ENCODE data around the gene WFDC1.

The WFDC1 gene

DNA sequence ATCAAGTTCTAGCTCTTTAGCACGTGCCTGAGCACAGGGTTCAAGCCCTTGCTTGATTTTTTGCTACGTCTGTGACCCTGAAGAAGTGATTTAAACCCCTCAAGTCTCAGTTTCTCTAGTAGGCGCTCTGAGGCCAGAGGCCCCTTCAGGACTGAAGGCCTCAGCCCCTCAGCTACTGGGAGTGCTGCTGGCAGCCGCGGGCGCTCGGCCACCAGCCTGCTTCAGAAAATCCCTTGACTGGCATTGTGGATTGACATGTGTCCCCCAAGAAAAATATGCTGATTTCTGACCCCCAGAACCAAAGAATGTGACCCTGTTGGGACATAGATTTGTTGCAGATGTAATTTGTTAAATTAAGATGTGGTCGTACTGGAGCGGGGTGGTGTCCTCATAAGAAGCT is 20.2 kb upstream of the WFDC1 start:
- H3K4me1 ChIP-seq (ENCODE audit: control insufficient read depth, insufficient read depth, low read length) = no peaks in the 10 kb centered on the region

DNA sequence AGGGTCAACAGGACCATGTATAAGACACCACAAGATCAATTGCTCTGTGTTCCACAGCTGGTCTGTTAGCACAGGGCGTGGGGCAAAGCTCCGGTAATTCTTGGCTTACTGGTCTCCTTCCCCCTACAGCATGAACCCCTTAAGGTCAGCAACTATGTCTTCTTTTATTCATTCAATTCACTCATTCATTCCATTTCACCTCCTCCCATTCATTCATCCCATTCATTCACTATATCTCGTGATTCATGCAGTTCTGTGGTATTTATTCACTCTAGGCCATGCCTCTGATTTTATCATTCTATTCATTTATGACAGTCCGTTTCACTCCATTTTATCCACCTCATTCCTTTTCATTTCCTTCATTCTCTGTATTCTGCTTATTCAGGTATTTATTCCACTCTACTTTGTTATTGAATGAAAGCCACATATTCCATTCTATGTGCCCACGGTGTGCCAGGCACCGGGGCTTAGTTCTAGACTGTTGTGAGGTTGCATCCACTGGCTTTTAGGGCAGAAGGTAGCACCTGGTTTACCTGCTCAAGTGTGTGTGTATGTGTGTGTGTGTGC is 19.0 kb upstream of the WFDC1 start:
- no peak overlapping the region for H3K4me3 ChIP-seq (ENCODE audit: low read length)
- no peak overlapping the region for H3K9ac ChIP-seq (ENCODE audit: low read depth, low read length)
- no peaks in the 10 kb centered on the region for H3K4me1 ChIP-seq (ENCODE audit: control insufficient read depth, insufficient read depth, low read length)
- peaks cover 52% of the 10 kb centered on the region for H3K27me3 ChIP-seq (ENCODE audit: control insufficient read depth, insufficient read depth, low read length)
- H3K4me2 ChIP-seq (ENCODE audit: low read length) = no peak overlapping the region
- H3K9me3 ChIP-seq (replicated peaks; ENCODE audit: low read length) = no peaks in the 10 kb centered on the region
- no peaks in the 10 kb centered on the region for H3K36me3 ChIP-seq (ENCODE audit: insufficient read depth, low read length)

More for the DNA sequence above, 20.2 kb upstream of the WFDC1 start:
- peaks cover 58% of the 10 kb centered on the region for H3K27me3 ChIP-seq (ENCODE audit: control insufficient read depth, insufficient read depth, low read length)
- H3K4me3 ChIP-seq (ENCODE audit: low read length) = no peak overlapping the region
- no peaks in the 10 kb centered on the region for H3K36me3 ChIP-seq (ENCODE audit: insufficient read depth, low read length)
- no peak overlapping the region for H3K9ac ChIP-seq (ENCODE audit: low read depth, low read length)
- H3K4me2 ChIP-seq (ENCODE audit: low read length) = no peak overlapping the region
- no peaks in the 10 kb centered on the region for H3K9me3 ChIP-seq (replicated peaks; ENCODE audit: low read length)

DNA sequence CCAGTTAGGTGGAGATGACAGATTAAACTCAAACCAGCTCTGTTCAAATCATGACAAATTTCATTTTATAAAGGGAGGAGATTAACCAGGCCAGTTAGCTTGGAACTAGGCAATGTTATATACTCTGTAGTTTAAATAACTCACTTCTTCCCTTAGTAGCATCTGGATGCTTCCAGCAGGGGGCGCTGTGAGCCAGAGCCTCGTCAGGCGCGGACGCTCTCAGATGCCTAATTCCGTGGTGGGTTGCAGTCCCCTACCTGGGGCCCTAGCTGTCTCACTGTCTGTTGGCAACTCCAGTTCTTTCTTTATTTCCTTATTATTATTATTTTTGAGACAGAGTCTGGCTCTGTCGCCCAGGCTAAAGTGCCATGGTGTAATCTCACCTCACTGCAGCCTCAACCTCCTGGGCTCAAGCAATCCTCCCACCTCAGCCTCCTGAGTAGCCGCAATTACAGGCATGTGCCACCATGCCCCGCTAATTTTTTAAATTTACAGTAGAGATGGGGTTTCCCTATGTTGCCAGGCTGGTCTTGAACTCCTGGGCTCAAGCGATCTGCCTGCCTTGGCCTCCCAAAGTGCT is 17.3 kb upstream of the WFDC1 start:
- Histone ChIP-seq H3K4me1 (ENCODE audit: control insufficient read depth, insufficient read depth, low read length) (no peaks in the 10 kb centered on the region), H3K27me3 (ENCODE audit: control insufficient read depth, insufficient read depth, low read length) (peaks cover 50% of the 10 kb centered on the region), H3K4me2 (ENCODE audit: low read length) (no peak overlapping the region), H3K9me3 (replicated peaks; ENCODE audit: low read length) (no peaks in the 10 kb centered on the region), H3K9ac (ENCODE audit: low read depth, low read length) (no peak overlapping the region), H3K36me3 (ENCODE audit: insufficient read depth, low read length) (no peaks in the 10 kb centered on the region), H3K4me3 (ENCODE audit: low read length) (no peak overlapping the region)

DNA sequence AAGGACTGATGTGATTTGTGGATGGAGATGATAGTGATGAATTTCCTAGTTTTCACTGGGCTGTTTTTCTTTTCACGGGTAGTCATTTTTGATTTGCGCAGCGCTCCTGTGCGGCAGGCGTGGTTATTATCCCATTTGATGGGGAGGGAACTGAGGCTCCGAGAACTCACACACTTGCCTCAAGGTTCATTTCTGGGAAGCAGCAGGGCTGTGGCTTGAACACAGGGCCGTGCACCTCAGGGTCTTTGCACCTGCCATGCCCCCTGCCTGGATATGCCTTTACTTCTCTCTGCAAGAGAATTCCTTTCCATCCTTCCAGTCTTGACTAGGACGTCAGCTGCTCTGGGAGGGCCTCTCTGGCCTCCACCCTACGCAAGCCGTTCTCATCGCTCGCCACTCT is 16.3 kb upstream of the WFDC1 start:
- no peaks in the 10 kb centered on the region for H3K4me1 ChIP-seq (ENCODE audit: control insufficient read depth, insufficient read depth, low read length)
- no peaks in the 10 kb centered on the region for H3K9me3 ChIP-seq (replicated peaks; ENCODE audit: low read length)
- H3K36me3 ChIP-seq (ENCODE audit: insufficient read depth, low read length) = no peaks in the 10 kb centered on the region
- no peak overlapping the region for H3K9ac ChIP-seq (ENCODE audit: low read depth, low read length)
- no peak overlapping the region for H3K4me2 ChIP-seq (ENCODE audit: low read length)
- peaks cover 43% of the 10 kb centered on the region for H3K27me3 ChIP-seq (ENCODE audit: control insufficient read depth, insufficient read depth, low read length)
- H3K4me3 ChIP-seq (ENCODE audit: low read length) = no peak overlapping the region

DNA sequence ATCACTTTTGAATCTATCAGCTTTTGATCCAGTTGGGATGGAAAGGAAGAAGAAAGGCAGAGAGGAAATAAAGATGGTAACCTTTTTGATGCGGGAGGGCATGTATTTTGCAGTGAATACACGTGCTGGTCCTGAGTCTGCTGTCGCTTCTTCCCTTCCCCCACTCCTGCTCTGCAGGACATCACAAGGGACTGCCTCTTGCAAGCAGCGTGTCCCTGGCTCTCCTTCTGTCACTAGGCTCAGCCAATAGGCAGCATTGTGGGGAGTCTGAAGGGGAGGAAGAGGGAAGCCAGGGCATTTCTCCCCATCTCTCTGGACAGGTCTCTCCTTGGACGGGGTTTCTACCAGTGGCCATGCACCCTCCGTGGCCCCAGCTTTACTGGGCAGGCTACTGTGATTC is 15.7 kb upstream of the WFDC1 start:
- Histone ChIP-seq H3K4me1 (ENCODE audit: control insufficient read depth, insufficient read depth, low read length) (no peaks in the 10 kb centered on the region), H3K4me3 (ENCODE audit: low read length) (no peak overlapping the region), H3K36me3 (ENCODE audit: insufficient read depth, low read length) (no peaks in the 10 kb centered on the region), H3K27me3 (ENCODE audit: control insufficient read depth, insufficient read depth, low read length) (peaks cover 47% of the 10 kb centered on the region), H3K9me3 (replicated peaks; ENCODE audit: low read length) (no peaks in the 10 kb centered on the region), H3K9ac (ENCODE audit: low read depth, low read length) (no peak overlapping the region), H3K4me2 (ENCODE audit: low read length) (no peak overlapping the region)

DNA sequence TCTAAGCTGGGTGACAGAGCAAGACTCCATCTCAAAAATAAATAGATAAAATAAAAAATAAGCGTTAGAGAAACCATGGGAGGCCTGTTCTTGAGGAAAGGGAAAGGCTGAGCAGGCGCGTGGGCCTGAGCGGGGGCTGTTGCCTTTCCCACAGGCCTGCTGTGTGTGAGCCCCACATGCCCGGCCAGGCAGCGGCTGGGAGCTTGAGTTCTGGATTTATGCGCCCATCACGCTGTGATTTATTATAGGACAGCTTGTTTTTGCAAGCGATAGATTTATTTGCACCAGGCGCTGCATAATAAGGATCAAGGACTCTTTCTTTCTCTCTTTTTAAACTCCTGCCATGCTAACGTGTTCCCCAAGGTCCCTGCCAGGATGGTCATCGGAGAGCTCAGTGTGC is 14.8 kb upstream of the WFDC1 start:
- Histone ChIP-seq H3K4me1 (ENCODE audit: control insufficient read depth, insufficient read depth, low read length) (peaks cover 3% of the 10 kb centered on the region), H3K4me2 (ENCODE audit: low read length) (no peak overlapping the region), H3K4me3 (ENCODE audit: low read length) (no peak overlapping the region), H3K9me3 (replicated peaks; ENCODE audit: low read length) (no peaks in the 10 kb centered on the region), H3K36me3 (ENCODE audit: insufficient read depth, low read length) (no peaks in the 10 kb centered on the region), H3K27me3 (ENCODE audit: control insufficient read depth, insufficient read depth, low read length) (peaks cover 45% of the 10 kb centered on the region), H3K9ac (ENCODE audit: low read depth, low read length) (no peak overlapping the region)

DNA sequence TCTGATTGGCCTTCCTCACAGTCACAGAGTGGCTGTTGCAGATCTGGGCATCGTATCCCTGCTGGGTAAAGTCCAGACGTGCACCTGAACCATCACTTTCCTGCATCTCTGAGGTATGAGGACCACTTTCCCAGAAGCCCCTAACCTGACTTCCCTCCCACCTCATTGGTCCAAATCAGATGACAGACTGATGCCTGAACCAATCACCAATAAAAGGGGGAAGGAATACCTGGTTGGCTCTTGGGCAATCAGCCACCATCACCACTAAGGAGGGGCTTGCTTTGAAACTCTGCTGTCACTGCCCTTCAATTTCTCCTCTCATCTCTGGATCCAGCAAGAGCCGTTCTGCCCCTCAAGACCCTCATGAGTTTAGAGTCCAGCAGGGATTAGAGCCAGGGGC is 13.6 kb upstream of the WFDC1 start:
- Histone ChIP-seq H3K9ac (ENCODE audit: low read depth, low read length) (no peak overlapping the region), H3K4me1 (ENCODE audit: control insufficient read depth, insufficient read depth, low read length) (peaks cover 3% of the 10 kb centered on the region), H3K36me3 (ENCODE audit: insufficient read depth, low read length) (no peaks in the 10 kb centered on the region), H3K4me3 (ENCODE audit: low read length) (no peak overlapping the region), H3K9me3 (replicated peaks; ENCODE audit: low read length) (no peaks in the 10 kb centered on the region), H3K4me2 (ENCODE audit: low read length) (no peak overlapping the region), H3K27me3 (ENCODE audit: control insufficient read depth, insufficient read depth, low read length) (peaks cover 36% of the 10 kb centered on the region)

DNA sequence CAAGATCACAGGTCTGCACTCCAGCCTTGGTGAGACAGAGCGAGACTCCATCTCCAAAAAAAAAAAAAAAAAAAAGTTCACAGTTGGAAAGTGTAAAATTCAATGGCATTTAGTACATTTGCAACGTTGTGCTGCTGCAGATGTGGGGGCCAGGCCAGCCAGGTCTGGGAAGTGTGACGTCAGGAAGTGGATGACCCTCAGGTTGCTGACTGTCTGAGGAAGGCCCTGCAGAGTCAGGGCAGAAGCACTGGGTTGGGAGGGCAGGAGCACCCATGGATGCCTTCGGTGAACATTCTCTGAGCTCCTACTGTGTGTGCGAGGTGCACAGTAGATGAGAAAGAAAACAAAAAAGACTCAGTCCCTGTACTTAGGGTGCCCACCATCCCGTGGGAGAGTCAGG is 12.1 kb upstream of the WFDC1 start:
- Histone ChIP-seq H3K36me3 (ENCODE audit: insufficient read depth, low read length) (no peaks in the 10 kb centered on the region), H3K4me3 (ENCODE audit: low read length) (no peak overlapping the region), H3K9me3 (replicated peaks; ENCODE audit: low read length) (no peaks in the 10 kb centered on the region), H3K4me1 (ENCODE audit: control insufficient read depth, insufficient read depth, low read length) (peaks cover 12% of the 10 kb centered on the region), H3K4me2 (ENCODE audit: low read length) (no peak overlapping the region), H3K27me3 (ENCODE audit: control insufficient read depth, insufficient read depth, low read length) (peaks cover 36% of the 10 kb centered on the region), H3K9ac (ENCODE audit: low read depth, low read length) (no peak overlapping the region)

DNA sequence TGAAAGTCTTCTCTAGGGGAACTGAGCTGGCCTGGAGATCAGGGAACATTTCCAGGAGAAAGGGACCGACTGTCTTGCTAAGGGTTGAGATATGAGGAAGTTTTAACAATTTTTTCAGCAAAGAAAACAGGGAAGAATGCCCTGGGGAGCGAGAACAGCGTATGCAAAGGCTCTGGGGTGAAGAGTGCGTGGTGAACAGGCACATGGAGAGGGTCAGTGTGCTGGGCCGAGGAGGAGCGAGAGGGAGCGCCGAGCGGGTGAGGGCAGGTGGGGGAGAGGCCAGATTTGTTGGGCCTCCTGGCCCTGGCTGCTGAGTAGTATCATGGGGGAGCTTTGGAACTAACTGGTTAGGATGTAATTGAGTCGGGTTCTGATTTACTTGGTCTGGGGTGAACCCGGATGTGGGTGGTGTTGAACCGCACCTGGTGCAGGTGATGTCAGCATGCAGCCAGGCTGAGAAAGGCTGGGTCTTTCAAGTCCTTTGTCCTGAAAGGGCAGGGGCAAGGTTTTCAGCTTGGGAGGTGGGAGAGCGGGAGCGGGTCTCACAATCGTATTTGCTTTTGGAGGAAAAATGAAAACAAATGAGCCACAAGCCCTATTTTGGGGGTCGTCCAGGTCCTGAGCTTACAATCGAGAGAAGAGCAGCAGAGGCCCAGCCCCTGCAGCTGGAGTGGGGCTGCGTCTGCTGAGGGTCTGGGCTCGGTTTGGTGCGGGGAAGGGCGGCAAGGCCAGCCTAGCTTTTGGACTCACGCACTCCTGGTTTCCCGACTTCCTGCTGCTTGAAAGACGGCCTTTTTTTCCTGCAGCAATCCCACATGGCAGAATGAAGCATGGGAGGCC is 11.1 kb upstream of the WFDC1 start:
- Histone ChIP-seq H3K9me3 (replicated peaks; ENCODE audit: low read length) (no peaks in the 10 kb centered on the region), H3K4me2 (ENCODE audit: low read length) (no peak overlapping the region), H3K4me1 (ENCODE audit: control insufficient read depth, insufficient read depth, low read length) (peaks cover 12% of the 10 kb centered on the region), H3K27me3 (ENCODE audit: control insufficient read depth, insufficient read depth, low read length) (peaks cover 41% of the 10 kb centered on the region), H3K9ac (ENCODE audit: low read depth, low read length) (no peak overlapping the region), H3K36me3 (ENCODE audit: insufficient read depth, low read length) (no peaks in the 10 kb centered on the region), H3K4me3 (ENCODE audit: low read length) (no peak overlapping the region)

DNA sequence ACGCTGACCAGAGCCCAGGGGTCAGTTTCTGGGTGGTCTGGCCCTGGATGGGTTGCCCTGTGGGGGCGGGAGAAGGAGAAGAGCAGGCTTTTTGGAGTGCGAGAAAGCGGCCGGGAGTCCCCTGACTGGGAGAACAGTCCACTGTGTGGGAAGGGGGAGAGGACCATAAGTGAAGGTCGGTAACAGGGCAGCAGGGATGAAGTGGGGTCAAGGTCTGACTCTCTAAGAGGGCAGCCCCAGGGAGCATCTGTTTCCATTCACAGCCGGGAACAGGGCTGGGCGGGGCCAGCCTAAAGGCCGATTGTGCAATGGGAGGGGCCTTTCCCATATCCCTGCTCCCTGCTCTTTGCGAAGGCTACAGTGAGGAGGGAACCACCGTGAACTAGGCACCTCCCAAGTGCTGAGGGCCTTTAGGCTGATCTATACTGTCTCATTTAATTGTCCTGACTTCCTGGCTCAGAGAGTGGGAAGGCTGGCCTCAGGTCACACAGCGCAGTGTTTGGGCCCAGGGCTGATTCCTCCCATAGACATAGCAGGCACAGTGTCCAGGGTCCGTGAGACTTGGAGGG is 10.4 kb upstream of the WFDC1 start:
- peaks cover 42% of the 10 kb centered on the region for H3K27me3 ChIP-seq (ENCODE audit: control insufficient read depth, insufficient read depth, low read length)
- H3K9ac ChIP-seq (ENCODE audit: low read depth, low read length) = no peak overlapping the region
- H3K4me2 ChIP-seq (ENCODE audit: low read length) = no peak overlapping the region
- no peaks in the 10 kb centered on the region for H3K9me3 ChIP-seq (replicated peaks; ENCODE audit: low read length)
- H3K36me3 ChIP-seq (ENCODE audit: insufficient read depth, low read length) = no peaks in the 10 kb centered on the region
- peaks cover 12% of the 10 kb centered on the region for H3K4me1 ChIP-seq (ENCODE audit: control insufficient read depth, insufficient read depth, low read length)
- no peak overlapping the region for H3K4me3 ChIP-seq (ENCODE audit: low read length)

DNA sequence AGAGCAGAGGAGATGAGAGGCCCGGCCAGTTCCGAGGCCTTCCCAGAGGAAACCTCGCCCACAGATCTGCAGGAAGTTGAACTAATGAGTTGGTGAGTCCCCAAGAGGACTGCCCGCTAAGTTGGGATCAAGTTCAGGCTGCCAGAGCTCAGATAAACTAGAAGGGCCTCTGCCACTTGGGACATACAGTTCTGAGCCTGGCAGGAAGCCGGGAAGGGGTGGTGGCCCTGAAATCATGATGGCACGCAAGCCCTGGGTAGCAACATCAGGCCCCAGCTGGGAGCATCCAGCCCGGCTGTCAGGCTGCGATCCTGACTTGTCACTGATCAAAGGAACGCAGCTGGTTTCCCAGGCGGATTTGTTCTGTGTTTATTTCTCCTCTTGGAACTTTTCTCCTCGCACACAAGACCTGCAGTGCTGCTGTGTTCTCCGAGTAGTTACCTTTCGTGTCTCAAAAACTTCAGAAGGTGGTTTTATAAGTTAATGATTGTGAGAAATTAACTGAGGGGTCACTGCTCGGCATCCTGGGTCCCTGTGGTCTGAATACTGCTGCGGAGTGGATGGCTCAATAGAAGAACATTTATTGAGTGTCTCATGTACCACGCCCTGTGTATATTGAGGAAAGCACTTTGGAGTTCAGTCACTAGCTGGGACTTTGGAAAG is 8.0 kb upstream of the WFDC1 start:
- peaks cover 48% of the 10 kb centered on the region for H3K27me3 ChIP-seq (ENCODE audit: control insufficient read depth, insufficient read depth, low read length)
- H3K4me1 ChIP-seq (ENCODE audit: control insufficient read depth, insufficient read depth, low read length) = peaks cover 12% of the 10 kb centered on the region
- H3K9ac ChIP-seq (ENCODE audit: low read depth, low read length) = no peak overlapping the region
- no peak overlapping the region for H3K4me3 ChIP-seq (ENCODE audit: low read length)
- H3K36me3 ChIP-seq (ENCODE audit: insufficient read depth, low read length) = no peaks in the 10 kb centered on the region
- H3K9me3 ChIP-seq (replicated peaks; ENCODE audit: low read length) = no peaks in the 10 kb centered on the region
- peak overlapping the region; percentile 58 for H3K4me2 ChIP-seq (ENCODE audit: low read length)
